Osteocyte (in vitro differentiated cells): ENCODE data around the gene MIX23. TPM values are rescaled to one million over a fixed set of nuclear protein-coding genes. Genes with fewer than 3 reads are reported as not detected.

Experiments
- DNase-seq: peaks from one replicate; pipeline ENCODE4 v3.0.0; 2021; ENCODE audit warnings: mixed read lengths; ENCODE audit not compliant: unreplicated experiment; ENCODE audit errors: extremely low spot score
- H3K27ac Mint-ChIP-seq: one replicate; pipeline ENCODE4 v1.8.0; 2021; ENCODE audit warnings: mild to moderate bottlenecking, mixed read lengths; ENCODE audit not compliant: unreplicated experiment
- H3K27me3 Mint-ChIP-seq: one replicate; pipeline ENCODE4 v1.8.0; 2021; ENCODE audit warnings: mixed read lengths; ENCODE audit not compliant: unreplicated experiment
- H3K36me3 Mint-ChIP-seq: one replicate; pipeline ENCODE4 v1.8.0; 2021; ENCODE audit warnings: mixed read lengths; ENCODE audit not compliant: unreplicated experiment
- H3K4me1 Mint-ChIP-seq: one replicate; pipeline ENCODE4 v1.8.0; 2021; ENCODE audit warnings: mixed read lengths; ENCODE audit not compliant: unreplicated experiment
- H3K4me3 Mint-ChIP-seq: one replicate; pipeline ENCODE4 v1.8.0; 2021; ENCODE audit warnings: mild to moderate bottlenecking, moderate library complexity, mixed read lengths; ENCODE audit not compliant: unreplicated experiment
- H3K9me3 Mint-ChIP-seq: one replicate; pipeline ENCODE4 v1.8.0; 2021; ENCODE audit warnings: mixed read lengths; ENCODE audit not compliant: unreplicated experiment
- total RNA-seq: library from RNA; stranded (reverse); gene quantifications from 2 replicates; pipeline ENCODE4 v1.2.1, GENCODE V29; 2021
- TF ChIP-seq, protein P1 (sequence below): fragments of 200-600 bp; sonication (generic); IDR thresholded peaks from 2 replicates; pipeline ENCODE4 v1.5.0; 2021; ENCODE audit warnings: antibody characterized with exemption, mild to moderate bottlenecking, moderate library complexity

Gene MIX23
- total RNA-seq, 1 donor from 2014 or later, result 18.1 TPM

- H3K4me1 Mint-ChIP-seq, result peaks cover 8% of the 10 kb centered on the region
- no peak overlapping the region for H3K27ac Mint-ChIP-seq
- no peak overlapping the region for H3K4me3 Mint-ChIP-seq
- H3K36me3 Mint-ChIP-seq, result peaks cover 2% of the 10 kb centered on the region
- DNase-seq, result no peak
- no peaks in the 10 kb centered on the region for H3K9me3 Mint-ChIP-seq
- no peaks in the 10 kb centered on the region for H3K27me3 Mint-ChIP-seq
- TF ChIP-seq, protein P1, sequence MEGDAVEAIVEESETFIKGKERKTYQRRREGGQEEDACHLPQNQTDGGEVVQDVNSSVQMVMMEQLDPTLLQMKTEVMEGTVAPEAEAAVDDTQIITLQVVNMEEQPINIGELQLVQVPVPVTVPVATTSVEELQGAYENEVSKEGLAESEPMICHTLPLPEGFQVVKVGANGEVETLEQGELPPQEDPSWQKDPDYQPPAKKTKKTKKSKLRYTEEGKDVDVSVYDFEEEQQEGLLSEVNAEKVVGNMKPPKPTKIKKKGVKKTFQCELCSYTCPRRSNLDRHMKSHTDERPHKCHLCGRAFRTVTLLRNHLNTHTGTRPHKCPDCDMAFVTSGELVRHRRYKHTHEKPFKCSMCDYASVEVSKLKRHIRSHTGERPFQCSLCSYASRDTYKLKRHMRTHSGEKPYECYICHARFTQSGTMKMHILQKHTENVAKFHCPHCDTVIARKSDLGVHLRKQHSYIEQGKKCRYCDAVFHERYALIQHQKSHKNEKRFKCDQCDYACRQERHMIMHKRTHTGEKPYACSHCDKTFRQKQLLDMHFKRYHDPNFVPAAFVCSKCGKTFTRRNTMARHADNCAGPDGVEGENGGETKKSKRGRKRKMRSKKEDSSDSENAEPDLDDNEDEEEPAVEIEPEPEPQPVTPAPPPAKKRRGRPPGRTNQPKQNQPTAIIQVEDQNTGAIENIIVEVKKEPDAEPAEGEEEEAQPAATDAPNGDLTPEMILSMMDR, result no peak
These were observed 6.2 kb upstream of the MIX23 start for GRCh38 chr3:122389197-122389596.

GRCh38 chr3:122387709-122388108 is 4.7 kb upstream of the MIX23 start:
- H3K36me3 Mint-ChIP-seq, result no peaks in the 10 kb centered on the region
- no peaks in the 10 kb centered on the region for H3K9me3 Mint-ChIP-seq
- no peak for DNase-seq
- TF ChIP-seq, protein P1, result no peak
- no peaks in the 10 kb centered on the region for H3K27me3 Mint-ChIP-seq
- H3K27ac Mint-ChIP-seq, result no peak overlapping the region
- H3K4me3 Mint-ChIP-seq, result no peak overlapping the region
- H3K4me1 Mint-ChIP-seq, result peaks cover 19% of the 10 kb centered on the region

DNA sequence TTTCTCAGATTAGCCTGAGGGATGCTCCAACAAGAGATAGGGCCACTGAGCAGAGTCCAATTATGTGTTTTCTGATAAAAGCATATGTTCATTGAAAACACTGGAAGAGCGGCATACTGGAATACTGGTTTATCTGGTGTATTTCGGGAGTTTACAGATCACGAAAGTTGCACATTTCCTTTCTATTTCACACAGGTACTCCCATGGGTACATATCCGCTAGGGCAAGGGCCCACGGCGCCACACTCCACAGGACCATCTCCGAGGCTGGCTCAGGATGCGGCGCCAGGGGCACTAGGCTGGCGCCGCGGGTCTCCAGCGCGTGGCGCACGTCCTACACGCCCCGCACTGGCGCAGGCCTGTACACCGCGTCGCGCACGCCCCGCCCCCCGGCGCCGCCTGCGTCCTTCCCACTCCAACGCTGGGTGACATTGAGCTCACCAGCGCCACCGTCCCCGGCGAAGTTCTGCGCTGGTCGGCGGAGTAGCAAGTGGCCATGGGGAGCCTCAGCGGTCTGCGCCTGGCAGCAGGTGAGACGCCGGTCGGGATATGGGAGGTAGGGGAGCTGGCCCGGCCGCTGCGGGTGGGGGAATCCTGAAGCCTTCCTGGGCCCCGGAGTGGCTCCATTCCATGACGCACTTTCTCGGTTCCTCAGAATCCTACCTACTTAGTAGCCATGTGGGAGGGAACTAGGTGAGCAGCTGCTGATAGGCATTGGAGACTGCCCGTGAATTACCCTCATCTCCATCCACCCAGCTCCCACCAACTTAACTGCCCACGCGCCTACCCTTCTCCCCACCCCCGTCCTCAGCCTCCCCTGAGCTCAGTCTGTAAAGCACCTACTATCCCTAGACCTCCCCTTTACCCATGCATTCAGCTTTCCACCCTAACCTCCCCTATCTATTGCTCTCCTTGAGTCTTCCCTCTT is 1.0 kb upstream of the MIX23 start, which contains the start of gene FAM162A:
TSS of gene FAM162A (plus strand) at position 412 of the 927 bp plus-strand sequence. CDS start at position 496, 84 bp downstream.
- H3K27ac Mint-ChIP-seq, result peak within 1 kb of the TSS; percentile 95
- H3K36me3 Mint-ChIP-seq, result no peaks in the 10 kb centered on the region
- H3K4me3 Mint-ChIP-seq, result peak within 1 kb of the TSS; percentile 90
- TF ChIP-seq, protein P1, result peak; percentile 65
- H3K4me1 Mint-ChIP-seq, result peaks cover 25% of the 10 kb centered on the region
- peak; percentile 96 for DNase-seq
- H3K9me3 Mint-ChIP-seq, result no peaks in the 10 kb centered on the region
- H3K27me3 Mint-ChIP-seq, result no peaks in the 10 kb centered on the region

DNA sequence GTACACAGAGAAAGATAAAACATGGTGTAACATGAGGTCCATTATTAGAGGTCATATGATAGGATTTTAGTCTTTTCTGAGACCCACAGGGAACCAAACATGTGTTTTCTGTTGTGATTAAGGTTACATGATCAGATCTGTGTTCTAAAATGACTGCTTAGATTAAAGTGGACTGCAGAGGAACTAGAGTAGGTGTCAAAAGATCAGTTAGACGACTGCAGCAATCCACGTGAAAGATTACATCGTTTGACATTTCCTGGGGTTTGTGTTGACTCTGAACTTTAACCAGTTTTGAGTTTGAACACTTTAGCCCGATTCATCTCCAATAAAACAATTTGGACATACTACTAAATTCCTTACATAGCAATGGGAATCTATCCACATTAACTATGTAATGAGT is 5.1 kb downstream of the MIX23 start:
- peaks cover 11% of the 10 kb centered on the region for H3K4me1 Mint-ChIP-seq
- TF ChIP-seq, protein P1, result no peak
- H3K4me3 Mint-ChIP-seq, result no peak overlapping the region
- no peak for DNase-seq
- no peaks in the 10 kb centered on the region for H3K27me3 Mint-ChIP-seq
- no peaks in the 10 kb centered on the region for H3K9me3 Mint-ChIP-seq
- H3K27ac Mint-ChIP-seq, result no peak overlapping the region
- no peaks in the 10 kb centered on the region for H3K36me3 Mint-ChIP-seq

GRCh38 chr3:122374034-122374433 is 9.0 kb downstream of the MIX23 start:
- no peak overlapping the region for H3K27ac Mint-ChIP-seq
- H3K4me1 Mint-ChIP-seq, result no peaks in the 10 kb centered on the region
- no peak overlapping the region for H3K4me3 Mint-ChIP-seq
- no peaks in the 10 kb centered on the region for H3K9me3 Mint-ChIP-seq
- DNase-seq, result no peak
- peaks cover 7% of the 10 kb centered on the region for H3K36me3 Mint-ChIP-seq
- H3K27me3 Mint-ChIP-seq, result no peaks in the 10 kb centered on the region
- TF ChIP-seq, protein P1, result no peak
